HuH-7.5 (cell line): ENCODE measurements around the gene IPCEF1.

Experiments
- DNase-seq: peaks from one replicate; pipeline ENCODE4 v3.0.0; 2011; ENCODE audit warnings: low spot score

Gene IPCEF1, protein sequence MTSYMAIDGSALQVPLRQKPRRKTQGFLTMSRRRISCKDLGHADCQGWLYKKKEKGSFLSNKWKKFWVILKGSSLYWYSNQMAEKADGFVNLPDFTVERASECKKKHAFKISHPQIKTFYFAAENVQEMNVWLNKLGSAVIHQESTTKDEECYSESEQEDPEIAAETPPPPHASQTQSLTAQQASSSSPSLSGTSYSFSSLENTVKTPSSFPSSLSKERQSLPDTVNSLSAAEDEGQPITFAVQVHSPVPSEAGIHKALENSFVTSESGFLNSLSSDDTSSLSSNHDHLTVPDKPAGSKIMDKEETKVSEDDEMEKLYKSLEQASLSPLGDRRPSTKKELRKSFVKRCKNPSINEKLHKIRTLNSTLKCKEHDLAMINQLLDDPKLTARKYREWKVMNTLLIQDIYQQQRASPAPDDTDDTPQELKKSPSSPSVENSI

GRCh38 chr6:154356690-154357089 lies at the start of gene IPCEF1:
TSS of gene IPCEF1 (minus strand) at chr6:154356803. CDS start at chr6:154265947, 90,856 bp downstream.
- no peak for DNase-seq

DNA sequence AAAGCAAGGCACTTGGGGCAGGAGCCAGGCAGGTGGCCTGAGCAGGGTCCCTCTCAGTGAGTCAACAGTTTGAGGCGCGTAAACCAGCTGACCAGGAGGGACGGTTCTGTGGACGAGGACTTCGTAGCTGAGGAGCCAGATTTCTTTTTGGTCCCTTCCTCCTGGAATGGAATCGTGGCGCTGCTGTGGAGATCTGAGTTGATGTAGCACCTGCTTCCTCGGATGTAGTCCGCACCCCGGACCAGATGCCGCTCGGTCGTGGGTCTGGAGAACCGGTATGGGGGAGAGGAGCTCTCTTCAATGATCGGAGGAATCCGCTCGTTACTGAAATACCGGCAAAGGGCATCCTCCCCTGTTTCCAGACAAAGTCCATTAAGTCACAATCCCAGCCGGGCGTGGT lies 49.7 kb upstream of the IPCEF1 start:
- DNase-seq = no peak

DNA sequence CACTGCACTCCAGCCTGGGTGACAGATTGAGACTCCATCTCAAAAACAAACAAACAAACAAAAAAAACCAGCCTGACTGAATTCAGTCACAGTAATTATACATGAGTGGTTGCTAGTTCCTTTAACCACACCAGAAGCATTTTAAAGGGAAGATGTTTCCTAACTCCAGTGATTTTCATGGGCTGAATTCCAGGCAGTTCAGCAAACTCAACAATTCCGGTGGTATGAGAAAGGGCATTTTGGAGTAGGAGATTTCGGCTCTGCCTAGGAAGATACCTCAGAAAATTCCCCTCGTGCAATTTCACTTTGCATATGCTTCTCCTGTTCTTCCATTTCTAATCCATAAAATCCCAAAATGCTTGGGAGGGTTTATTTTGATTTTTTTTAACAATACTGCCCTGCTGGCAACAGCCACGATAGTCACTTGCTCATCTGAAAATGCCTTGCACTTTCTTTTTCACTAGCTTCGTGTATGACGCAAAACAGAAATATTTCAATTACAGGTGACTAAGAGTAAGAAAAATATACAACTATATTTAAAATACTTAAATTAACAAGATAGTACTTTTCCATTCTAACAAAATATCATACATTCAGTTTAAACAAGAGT lies 48.3 kb upstream of the IPCEF1 start:
- DNase-seq = no peak

DNA sequence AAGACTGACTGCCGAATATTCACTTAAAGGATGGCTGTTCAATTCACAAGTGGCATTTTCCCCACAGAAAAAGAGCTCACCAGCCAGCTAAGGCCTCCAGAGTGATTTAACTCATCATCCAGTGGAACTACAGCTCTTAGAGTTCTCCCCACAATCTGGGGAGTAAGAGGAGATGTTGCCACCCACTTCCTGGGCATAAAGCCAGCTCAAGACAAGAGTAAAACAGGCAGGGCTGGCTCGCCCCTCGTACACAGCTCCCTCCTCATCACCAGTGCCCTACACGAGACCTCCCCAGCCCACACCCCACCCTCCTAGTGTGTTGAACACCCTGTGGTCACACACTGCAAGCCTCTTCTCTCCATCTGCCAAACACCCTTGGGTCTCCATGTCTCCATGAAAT lies 47.2 kb upstream of the IPCEF1 start:
- DNase-seq = no peak

DNA sequence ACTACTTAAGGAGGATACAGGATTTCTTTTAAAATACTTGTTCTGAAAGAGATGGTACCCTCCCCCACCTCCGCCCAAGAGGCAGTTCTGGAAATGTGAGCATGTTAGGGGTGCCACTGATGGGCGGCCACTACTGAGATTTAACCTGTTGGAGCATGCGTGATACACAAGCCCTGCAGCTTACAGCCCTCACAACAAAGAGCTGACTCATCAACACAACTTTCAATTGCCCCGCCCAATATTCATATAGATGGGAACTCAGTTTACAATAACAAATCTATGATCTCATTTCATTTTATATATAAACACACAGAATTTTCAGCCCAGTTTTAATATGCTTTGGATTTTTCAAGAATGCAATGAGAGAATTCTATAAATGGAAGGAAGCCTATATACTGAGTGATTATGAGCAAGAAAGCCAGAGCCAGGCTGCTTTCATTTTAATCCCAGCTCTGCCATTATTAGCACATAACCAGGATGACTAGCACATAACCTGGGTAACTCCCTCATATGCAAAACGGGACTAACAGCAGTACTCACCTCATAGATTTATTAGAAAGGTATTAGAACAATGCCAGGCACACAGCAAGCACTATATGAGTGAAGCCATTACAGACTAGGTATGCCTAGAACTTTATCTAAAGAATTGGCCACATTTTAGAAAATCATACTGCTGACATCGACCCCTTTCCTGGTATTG lies 45.6 kb upstream of the IPCEF1 start:
- DNase-seq = no peak

GRCh38 chr6:154399097-154399496 lies 42.5 kb upstream of the IPCEF1 start:
- no peak for DNase-seq

- DNase-seq = no peak
These were observed 41.0 kb upstream of the IPCEF1 start for GRCh38 chr6:154397491-154398195.

DNA sequence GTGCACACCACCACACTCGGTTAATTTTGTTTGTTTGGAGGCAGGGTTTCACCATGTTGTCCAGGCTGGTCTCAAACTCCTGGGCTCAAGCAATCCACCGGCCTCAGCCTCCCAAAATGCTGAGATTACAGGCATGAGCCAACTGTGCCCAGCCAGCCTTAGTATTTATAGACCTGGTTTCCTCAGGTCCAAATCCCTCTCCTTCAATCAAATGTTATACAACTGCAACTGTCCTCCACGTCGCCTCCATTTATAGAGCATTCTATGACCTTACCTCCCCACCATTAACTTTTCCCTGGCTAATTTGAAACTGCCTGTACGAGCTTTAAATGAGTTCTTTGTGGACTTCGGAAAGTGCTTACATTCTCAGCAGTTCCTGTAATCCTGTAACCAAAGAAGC lies 39.3 kb upstream of the IPCEF1 start:
- DNase-seq = no peak

- DNase-seq = no peak
These were observed 38.7 kb upstream of the IPCEF1 start for GRCh38 chr6:154395316-154395715.

DNA sequence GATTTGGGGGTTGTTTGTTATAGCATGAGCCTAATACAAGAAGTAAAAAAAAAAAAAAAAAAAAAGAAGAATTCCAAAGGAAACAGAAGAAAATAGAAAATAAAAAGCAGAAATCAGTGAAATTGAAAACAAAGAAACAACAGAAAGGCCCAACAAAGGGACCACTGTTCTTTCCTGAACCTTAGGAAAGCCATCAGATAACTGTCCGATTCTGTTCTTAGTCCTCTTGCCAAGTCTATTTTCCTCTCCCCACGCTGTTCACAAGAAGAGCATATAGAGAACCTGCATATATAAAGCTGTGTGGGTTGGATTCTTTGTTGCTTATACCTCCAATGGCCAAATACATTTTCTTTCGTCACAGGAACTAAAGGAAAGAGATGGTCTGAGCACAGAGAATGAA lies 38.0 kb upstream of the IPCEF1 start:
- DNase-seq = no peak

DNA sequence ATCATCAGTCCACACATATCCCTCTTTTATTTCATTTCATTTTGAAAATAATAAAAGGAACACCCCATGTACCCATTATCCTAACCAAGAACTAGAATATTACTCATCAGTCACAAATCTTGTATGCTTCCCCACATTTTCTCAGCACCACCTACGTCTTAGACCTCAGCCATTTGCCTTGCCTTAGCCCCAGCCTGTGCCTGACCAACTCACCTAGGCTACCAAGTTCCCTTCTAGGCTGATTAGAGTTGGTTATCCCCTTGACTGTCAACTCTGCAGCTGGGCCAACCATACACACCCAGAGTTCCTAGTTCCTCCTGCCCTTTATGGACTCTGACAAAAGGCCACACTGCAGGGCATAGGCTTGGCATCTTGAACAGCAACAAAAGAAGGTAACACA lies 33.4 kb upstream of the IPCEF1 start:
- DNase-seq = no peak

- no peak for DNase-seq
These were observed 32.2 kb upstream of the IPCEF1 start for GRCh38 chr6:154388803-154389202.

GRCh38 chr6:154386848-154387717 lies 30.5 kb upstream of the IPCEF1 start:
- DNase-seq = no peak

- DNase-seq = no peak
These were observed 27.6 kb upstream of the IPCEF1 start for GRCh38 chr6:154384191-154384590.

GRCh38 chr6:154383273-154383672 lies 26.7 kb upstream of the IPCEF1 start:
- no peak for DNase-seq

DNA sequence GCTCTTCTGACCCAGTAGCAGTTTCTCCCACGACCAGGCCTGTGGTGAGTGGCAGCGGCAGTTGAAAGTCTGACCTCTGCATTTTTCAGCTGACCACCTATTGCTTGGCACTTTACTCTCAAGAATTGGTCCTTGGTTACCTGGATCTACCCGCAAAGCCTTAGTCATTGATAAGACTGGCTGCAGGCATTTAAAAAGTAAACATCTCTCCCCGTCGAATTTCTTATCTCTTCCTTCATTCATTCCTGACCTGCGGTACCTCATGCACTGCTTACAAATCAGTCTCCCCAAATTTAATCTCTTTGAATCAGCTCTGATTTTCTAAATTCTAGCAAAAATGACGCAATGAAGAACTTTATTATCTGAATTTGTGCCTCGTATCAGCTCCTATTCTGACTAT lies 26.1 kb upstream of the IPCEF1 start:
- DNase-seq = no peak

- no peak for DNase-seq
These were observed 24.9 kb upstream of the IPCEF1 start for GRCh38 chr6:154381548-154381947.

- DNase-seq = no peak
These were observed 24.1 kb upstream of the IPCEF1 start for GRCh38 chr6:154380741-154381140.

- no peak for DNase-seq
These were observed 23.0 kb upstream of the IPCEF1 start for GRCh38 chr6:154379585-154379984.

- no peak for DNase-seq
These were observed 21.9 kb upstream of the IPCEF1 start for GRCh38 chr6:154378518-154378917.

DNA sequence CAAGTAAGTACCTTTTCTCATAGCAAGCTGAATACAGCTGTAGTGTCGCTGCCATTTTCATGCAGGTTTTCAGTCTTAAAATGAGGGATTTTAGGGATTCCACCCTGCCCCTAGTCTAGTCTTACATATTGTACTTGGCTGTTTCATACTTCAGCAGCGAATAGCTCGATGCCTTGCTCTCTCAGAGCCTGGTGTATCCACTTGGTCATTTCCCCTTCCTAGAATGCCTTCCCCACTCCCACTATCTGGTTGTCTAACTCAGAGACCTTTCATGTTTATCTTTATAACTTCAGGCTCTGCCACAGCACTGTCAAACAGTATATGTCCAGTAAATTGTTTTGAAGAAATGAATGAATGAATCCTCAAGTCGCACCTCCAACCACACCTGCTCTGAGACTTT lies 21.1 kb upstream of the IPCEF1 start:
- DNase-seq = no peak
